Measurements from ENCODE around the gene TTC34. TPM values are rescaled to one million over a fixed set of nuclear protein-coding genes. Genes with fewer than 3 reads are reported as not detected.

The TTC34 gene
- total RNA-seq, 2 donors from 2014 or later: 0.27 to 0.44 TPM

- Histone ChIP-seq H3K27ac (no peak overlapping the region), H3K27me3 (no peaks in the 10 kb centered on the region), H3K4me1 (no peaks in the 10 kb centered on the region), H3K36me3 (no peaks in the 10 kb centered on the region), H3K9ac (ENCODE audit: low read depth in 2 of 2, low read length in 2 of 2) (no peak overlapping the region), H3K4me3 (no peak overlapping the region), H3K9me3 (no peaks in the 10 kb centered on the region)
- TF ChIP-seq, protein P1, sequence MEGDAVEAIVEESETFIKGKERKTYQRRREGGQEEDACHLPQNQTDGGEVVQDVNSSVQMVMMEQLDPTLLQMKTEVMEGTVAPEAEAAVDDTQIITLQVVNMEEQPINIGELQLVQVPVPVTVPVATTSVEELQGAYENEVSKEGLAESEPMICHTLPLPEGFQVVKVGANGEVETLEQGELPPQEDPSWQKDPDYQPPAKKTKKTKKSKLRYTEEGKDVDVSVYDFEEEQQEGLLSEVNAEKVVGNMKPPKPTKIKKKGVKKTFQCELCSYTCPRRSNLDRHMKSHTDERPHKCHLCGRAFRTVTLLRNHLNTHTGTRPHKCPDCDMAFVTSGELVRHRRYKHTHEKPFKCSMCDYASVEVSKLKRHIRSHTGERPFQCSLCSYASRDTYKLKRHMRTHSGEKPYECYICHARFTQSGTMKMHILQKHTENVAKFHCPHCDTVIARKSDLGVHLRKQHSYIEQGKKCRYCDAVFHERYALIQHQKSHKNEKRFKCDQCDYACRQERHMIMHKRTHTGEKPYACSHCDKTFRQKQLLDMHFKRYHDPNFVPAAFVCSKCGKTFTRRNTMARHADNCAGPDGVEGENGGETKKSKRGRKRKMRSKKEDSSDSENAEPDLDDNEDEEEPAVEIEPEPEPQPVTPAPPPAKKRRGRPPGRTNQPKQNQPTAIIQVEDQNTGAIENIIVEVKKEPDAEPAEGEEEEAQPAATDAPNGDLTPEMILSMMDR (IDR thresholded peaks at IDR 0.05): no peak
- no peak for DNase-seq
- intact Hi-C loops (cut with DNase I): no loop called here
Observed at GRCh38 chr1:2811533-2811918, 10.0 kb upstream of the TTC34 start.

- H3K9ac ChIP-seq (ENCODE audit: low read depth in 2 of 2, low read length in 2 of 2): no peak overlapping the region
- H3K27ac ChIP-seq: no peak overlapping the region
- H3K27me3 ChIP-seq: no peaks in the 10 kb centered on the region
- no peaks in the 10 kb centered on the region for H3K4me1 ChIP-seq
- H3K9me3 ChIP-seq: no peaks in the 10 kb centered on the region
- intact Hi-C loops (cut with DNase I): no loop called here
- TF ChIP-seq, protein P1 (IDR thresholded peaks at IDR 0.05): no peak
- DNase-seq: no peak
- H3K4me3 ChIP-seq: no peak overlapping the region
- no peaks in the 10 kb centered on the region for H3K36me3 ChIP-seq
Observed at GRCh38 chr1:2810899-2811532, 9.5 kb upstream of the TTC34 start.

- Histone ChIP-seq H3K27me3 (no peaks in the 10 kb centered on the region), H3K4me3 (no peak overlapping the region), H3K27ac (no peak overlapping the region), H3K9me3 (no peaks in the 10 kb centered on the region), H3K4me1 (no peaks in the 10 kb centered on the region), H3K36me3 (no peaks in the 10 kb centered on the region), H3K9ac (ENCODE audit: low read depth in 2 of 2, low read length in 2 of 2) (no peak overlapping the region)
- no peak for DNase-seq
- intact Hi-C loops (cut with DNase I): no loop called here
- TF ChIP-seq, protein P1 (IDR thresholded peaks at IDR 0.05): no peak
Observed at GRCh38 chr1:2810281-2810680, 8.8 kb upstream of the TTC34 start.

DNA sequence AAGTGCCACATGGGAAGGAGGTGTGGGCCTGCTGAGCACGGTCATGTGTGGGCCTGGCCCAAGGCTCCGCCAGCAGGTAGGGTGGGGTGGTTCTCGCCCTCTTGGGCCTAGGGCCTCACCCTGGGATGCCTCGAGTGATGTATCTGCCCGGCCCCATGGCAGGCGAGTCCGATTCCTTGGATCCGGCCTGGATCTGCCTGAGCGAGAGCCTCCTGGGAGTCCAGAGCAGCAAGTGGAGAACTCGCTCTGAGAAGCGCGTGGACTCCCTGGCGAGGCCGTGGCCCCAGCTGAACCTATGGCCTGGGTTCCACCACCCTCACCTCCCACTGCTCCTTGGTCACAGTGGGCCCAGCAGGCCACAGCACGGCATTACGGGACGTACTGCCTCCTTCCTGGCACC is 8.2 kb upstream of the TTC34 start:
- Histone ChIP-seq H3K4me1 (no peaks in the 10 kb centered on the region), H3K36me3 (no peaks in the 10 kb centered on the region), H3K9me3 (no peaks in the 10 kb centered on the region), H3K4me3 (no peak overlapping the region), H3K27me3 (no peaks in the 10 kb centered on the region), H3K9ac (ENCODE audit: low read depth in 2 of 2, low read length in 2 of 2) (no peak overlapping the region), H3K27ac (no peak overlapping the region)
- TF ChIP-seq, protein P1 (IDR thresholded peaks at IDR 0.05): no peak
- no peak for DNase-seq
- intact Hi-C loops (cut with DNase I): no loop called here

GRCh38 chr1:2808831-2809605 is 7.5 kb upstream of the TTC34 start:
- no peak for DNase-seq
- intact Hi-C loops (cut with DNase I): no loop called here
- H3K27me3 ChIP-seq: no peaks in the 10 kb centered on the region
- no peaks in the 10 kb centered on the region for H3K9me3 ChIP-seq
- H3K36me3 ChIP-seq: no peaks in the 10 kb centered on the region
- H3K4me1 ChIP-seq: no peaks in the 10 kb centered on the region
- TF ChIP-seq, protein P1 (IDR thresholded peaks at IDR 0.05): no peak
- H3K27ac ChIP-seq: no peak overlapping the region
- no peak overlapping the region for H3K9ac ChIP-seq (ENCODE audit: low read depth in 2 of 2, low read length in 2 of 2)
- no peak overlapping the region for H3K4me3 ChIP-seq

All from colonic mucosa (tissue), 4 donors.